ENCODE data around the gene MATK.

DNA sequence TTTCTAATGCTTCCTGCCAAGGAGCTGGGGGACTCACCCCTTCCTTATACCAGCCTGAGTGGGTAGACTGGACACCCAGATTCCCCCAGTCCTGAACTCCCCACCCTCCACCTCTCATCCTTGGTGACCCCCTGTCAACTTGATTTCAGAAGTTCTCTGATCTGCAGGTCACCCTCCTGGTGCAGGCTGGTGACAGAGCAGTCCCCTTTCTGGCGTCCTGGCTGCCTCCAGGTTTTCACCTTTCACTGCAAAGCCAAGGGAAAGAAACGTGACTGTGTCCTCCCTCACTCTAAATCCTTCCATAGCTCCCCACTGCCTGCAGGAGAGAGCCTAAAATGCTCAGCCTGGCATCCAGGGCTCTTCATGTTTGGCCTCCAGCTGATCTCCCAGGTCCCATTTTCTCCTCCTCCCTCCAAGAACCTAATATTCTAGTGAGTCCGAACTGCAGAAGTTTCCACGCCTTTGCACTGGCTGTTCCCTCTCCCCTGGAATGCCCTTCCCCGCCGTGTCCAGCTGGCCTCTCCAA is 4.1 kb upstream of the MATK start:
- TF ChIP-seq POLR2AphosphoS5 (IDR thresholded peaks at IDR 0.05; ENCODE audit: low read depth, low read length) (no peak), POLR2A (IDR thresholded peaks at IDR 0.05; ENCODE audit: low read depth, low read length) (no peak), TAF1 (IDR thresholded peaks at IDR 0.05; ENCODE audit: borderline replicate concordance, low read depth, low read length) (no peak)

Measured in GM12892 (cell line).